HEK293T (cell line): Measurements from ENCODE around the gene LTBP2.

Experiments used
- ARNT ChIP-seq: fragments of 450-650 bp; IDR thresholded peaks from 2 replicates; pipeline ENCODE4 v1.6.1; 2017; ENCODE audit warnings: mild to moderate bottlenecking
- ELF4 ChIP-seq: fragments of 450-650 bp; IDR thresholded peaks from 2 replicates; pipeline ENCODE4 v1.6.1; 2017; ENCODE audit warnings: antibody characterized with exemption
- FOXM1 ChIP-seq: fragments of 450-650 bp; IDR thresholded peaks from 2 replicates; pipeline ENCODE4 v1.6.1; 2017; ENCODE audit warnings: mild to moderate bottlenecking, borderline replicate concordance
- L3MBTL2 ChIP-seq: fragments of 450-650 bp; conservative IDR thresholded peaks from 2 replicates; pipeline ENCODE4 v1.6.1; 2016; ENCODE audit warnings: mild to moderate bottlenecking
- LEF1 ChIP-seq: fragments of 450-650 bp; IDR thresholded peaks from 2 replicates; pipeline ENCODE4 v1.6.1; 2017; ENCODE audit warnings: mild to moderate bottlenecking, borderline replicate concordance
- SP1 ChIP-seq: fragments of 450-650 bp; IDR thresholded peaks from 2 replicates; pipeline ENCODE4 v1.6.1; 2017
- SUZ12 ChIP-seq: fragments of 450-650 bp; IDR thresholded peaks from 2 replicates; pipeline ENCODE4 v1.6.1; 2016; ENCODE audit warnings: mild to moderate bottlenecking

- TF ChIP-seq SUZ12 (no peak), L3MBTL2 (no peak), LEF1 (no peak), ELF4 (no peak), SP1 (no peak), FOXM1 (no peak), ARNT (no peak)
Measured at GRCh38 chr14:74577247-74577947, 34.6 kb downstream of the LTBP2 start.
